NCI-H1417 (cell line): ENCODE data around the gene HNRNPR.
A peak's percentile ranks its signal among the peaks of the same experiment; 100 is the strongest.
"Not testable (repeated sequence)": the region's sequence is repeated elsewhere in the genome, so short reads cannot be mapped to it uniquely, and the experiment has no call there.

Experiments
- DNase-seq, 3 experiments: peaks; one replicate each; lab custom pipeline; 2025; lab: John Stamatoyannopoulos, UW

HNRNPR gene

GRCh38 chr1:23344111-23344986, at the start of gene HNRNPR:
Gene HNRNPR (minus strand): TSS chr1:23344284. CDS start chr1:23341008, 3,276 bp downstream.
- DNase-seq: peak; percentile 99 to 100 (median 99)

GRCh38 chr1:23393706-23394105, 49.6 kb upstream of the HNRNPR start:
- no peak for DNase-seq

GRCh38 chr1:23392125-23392855, 48.2 kb upstream of the HNRNPR start:
- no peak for DNase-seq

- DNase-seq: no peak
These were observed 45.8 kb upstream of the HNRNPR start for GRCh38 chr1:23389837-23390321.

GRCh38 chr1:23387494-23387893, 43.4 kb upstream of the HNRNPR start:
- no peak for DNase-seq

GRCh38 chr1:23385119-23385621, 41.1 kb upstream of the HNRNPR start:
- no peak for DNase-seq

GRCh38 chr1:23384312-23385058, 40.4 kb upstream of the HNRNPR start:
- no peak for DNase-seq

- DNase-seq: no peak
These were observed 39.7 kb upstream of the HNRNPR start for GRCh38 chr1:23383577-23384311.

GRCh38 chr1:23381233-23381885, 37.3 kb upstream of the HNRNPR start:
- no peak for DNase-seq

- DNase-seq: no peak
These were observed 36.6 kb upstream of the HNRNPR start for GRCh38 chr1:23380719-23381118.

GRCh38 chr1:23380236-23380635, 36.2 kb upstream of the HNRNPR start:
- not testable (repeated sequence) for DNase-seq

GRCh38 chr1:23376890-23377811, 33.1 kb upstream of the HNRNPR start:
- DNase-seq: peak in 1 of 3 experiments; percentile 11

GRCh38 chr1:23374079-23374735, 30.1 kb upstream of the HNRNPR start:
- not testable (repeated sequence) for DNase-seq

GRCh38 chr1:23371987-23372880, 28.1 kb upstream of the HNRNPR start:
- DNase-seq: no peak

- peak in 2 of 3 experiments; percentile 35 to 65 for DNase-seq
These were observed 26.9 kb upstream of the HNRNPR start for GRCh38 chr1:23370709-23371584.

- peak in 1 of 3 experiments; percentile 48 for DNase-seq
These were observed 26.2 kb upstream of the HNRNPR start for GRCh38 chr1:23370330-23370708.
